Astrocyte of the cerebellum (primary cell): ENCODE measurements around the gene SLC10A3.

ENCODE experiments used
- DNase-seq: peaks from one replicate; pipeline ENCODE4 v3.0.0-alpha.2; 2011; ENCODE audit warnings: low read depth
- H3K4me3 ChIP-seq: 2 replicates; pipeline ENCODE4 v1.5.1; 2011; ENCODE audit warnings: mild to moderate bottlenecking, low read depth, low read length, moderate library complexity
- in situ Hi-C: cut with HindIII; loops from 2 replicates; pipeline ENCODE4 v1.10.0; 2017; ENCODE audit warnings: low sequenced_read_pairs
- TF ChIP-seq, protein P1 (sequence below): IDR thresholded peaks from 2 replicates; pipeline ENCODE4 v1.5.1; 2012; ENCODE audit warnings: low read length, low read depth, moderate library complexity, mild to moderate bottlenecking; ENCODE audit errors: missing control alignments

SLC10A3 gene

GRCh38 chrX:154471839-154472684 lies 18.4 kb downstream of the SLC10A3 start:
- TF ChIP-seq, protein P1, sequence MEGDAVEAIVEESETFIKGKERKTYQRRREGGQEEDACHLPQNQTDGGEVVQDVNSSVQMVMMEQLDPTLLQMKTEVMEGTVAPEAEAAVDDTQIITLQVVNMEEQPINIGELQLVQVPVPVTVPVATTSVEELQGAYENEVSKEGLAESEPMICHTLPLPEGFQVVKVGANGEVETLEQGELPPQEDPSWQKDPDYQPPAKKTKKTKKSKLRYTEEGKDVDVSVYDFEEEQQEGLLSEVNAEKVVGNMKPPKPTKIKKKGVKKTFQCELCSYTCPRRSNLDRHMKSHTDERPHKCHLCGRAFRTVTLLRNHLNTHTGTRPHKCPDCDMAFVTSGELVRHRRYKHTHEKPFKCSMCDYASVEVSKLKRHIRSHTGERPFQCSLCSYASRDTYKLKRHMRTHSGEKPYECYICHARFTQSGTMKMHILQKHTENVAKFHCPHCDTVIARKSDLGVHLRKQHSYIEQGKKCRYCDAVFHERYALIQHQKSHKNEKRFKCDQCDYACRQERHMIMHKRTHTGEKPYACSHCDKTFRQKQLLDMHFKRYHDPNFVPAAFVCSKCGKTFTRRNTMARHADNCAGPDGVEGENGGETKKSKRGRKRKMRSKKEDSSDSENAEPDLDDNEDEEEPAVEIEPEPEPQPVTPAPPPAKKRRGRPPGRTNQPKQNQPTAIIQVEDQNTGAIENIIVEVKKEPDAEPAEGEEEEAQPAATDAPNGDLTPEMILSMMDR = no peak
- H3K4me3 ChIP-seq = no peak overlapping the region
- DNase-seq = no peak
- in situ Hi-C loops = no loop called here

DNA sequence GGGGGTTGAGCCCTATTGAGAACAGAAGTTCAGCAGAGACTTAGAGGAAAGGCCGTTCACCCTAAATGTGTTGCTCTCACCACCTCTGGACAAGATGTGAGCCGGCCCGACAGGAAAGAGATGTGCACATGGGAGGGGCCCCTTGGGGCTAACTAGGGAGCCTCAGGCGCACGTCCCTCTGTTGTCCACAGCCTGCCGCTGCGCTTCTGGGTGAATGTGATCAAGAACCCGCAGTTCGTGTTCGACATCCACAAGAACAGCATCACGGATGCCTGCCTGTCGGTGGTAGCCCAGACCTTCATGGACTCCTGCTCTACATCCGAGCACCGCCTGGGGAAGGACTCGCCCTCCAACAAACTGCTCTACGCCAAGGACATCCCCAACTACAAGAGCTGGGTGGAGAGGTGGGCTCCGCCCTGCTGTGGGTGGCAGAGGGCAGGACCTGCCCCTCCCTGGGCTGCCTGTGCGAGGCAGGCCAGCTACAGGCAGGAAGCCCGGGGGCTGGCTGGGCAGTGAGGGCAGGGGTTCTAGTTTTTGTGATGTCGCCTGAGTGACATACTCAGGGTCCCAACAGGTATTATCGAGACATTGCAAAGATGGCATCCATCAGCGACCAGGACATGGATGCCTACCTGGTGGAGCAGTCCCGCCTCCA lies 19.4 kb downstream of the SLC10A3 start:
- in situ Hi-C loops = no loop called here

DNA sequence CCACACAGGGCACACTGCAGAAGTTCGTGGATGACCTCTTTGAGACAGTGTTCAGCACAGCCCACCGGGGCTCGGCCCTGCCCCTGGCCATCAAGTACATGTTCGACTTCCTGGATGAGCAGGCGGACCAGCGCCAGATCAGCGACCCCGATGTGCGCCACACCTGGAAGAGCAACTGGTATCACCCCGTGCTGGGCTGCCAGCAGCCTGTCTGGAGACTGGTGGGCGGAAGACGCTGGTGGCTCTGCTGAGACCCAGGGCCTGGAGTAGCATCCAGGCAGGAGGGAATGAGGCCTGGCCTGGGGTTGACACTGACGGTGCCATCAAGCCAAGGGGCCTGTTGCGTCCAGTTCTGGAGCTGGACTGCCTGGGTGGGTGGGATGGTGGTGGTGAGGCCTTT lies 20.0 kb downstream of the SLC10A3 start:
- no peak for DNase-seq
- TF ChIP-seq, protein P1 = no peak
- in situ Hi-C loops = no loop called here
- H3K4me3 ChIP-seq = no peak overlapping the region

More for the DNA sequence above, 19.4 kb downstream of the SLC10A3 start:
- DNase-seq = no peak
- H3K4me3 ChIP-seq = no peak overlapping the region
- TF ChIP-seq, protein P1 = no peak

DNA sequence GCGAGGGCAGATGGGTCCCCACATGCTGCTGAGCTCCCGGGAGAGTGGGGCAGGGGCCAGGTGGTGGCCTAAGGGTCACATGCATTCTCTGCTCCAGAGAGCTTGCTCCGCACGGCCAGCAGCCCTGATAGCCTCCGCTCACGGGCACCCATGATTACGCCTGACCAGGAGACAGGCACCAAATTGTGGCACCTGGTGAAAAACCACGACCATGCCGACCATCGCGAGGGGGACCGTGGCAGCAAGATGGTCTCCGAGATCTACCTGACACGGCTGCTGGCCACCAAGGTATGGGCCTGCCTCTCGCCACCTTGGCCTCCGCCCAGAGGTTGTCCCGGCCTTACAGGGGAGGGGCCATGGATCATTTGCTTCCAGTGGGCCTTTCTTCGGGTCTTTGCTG lies 20.5 kb downstream of the SLC10A3 start:
- in situ Hi-C loops = no loop called here
- no peak overlapping the region for H3K4me3 ChIP-seq
- DNase-seq = no peak
- TF ChIP-seq, protein P1 = no peak

DNA sequence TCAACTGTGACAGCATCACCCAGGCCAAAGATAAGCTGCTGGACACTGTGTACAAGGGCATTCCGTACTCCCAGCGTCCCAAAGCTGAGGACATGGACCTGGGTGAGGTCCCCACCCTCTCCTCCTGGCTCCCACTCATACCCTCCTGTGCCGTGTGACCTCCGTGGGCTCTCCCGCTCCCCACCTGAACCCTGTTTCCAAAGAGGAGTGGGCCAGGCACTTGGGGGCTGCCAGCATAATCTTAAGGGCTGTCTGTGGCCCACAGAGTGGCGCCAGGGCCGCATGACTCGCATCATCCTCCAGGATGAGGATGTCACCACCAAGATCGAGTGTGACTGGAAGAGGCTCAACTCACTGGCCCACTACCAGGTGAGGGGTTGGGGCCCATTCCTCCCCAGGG lies 21.3 kb downstream of the SLC10A3 start:
- TF ChIP-seq, protein P1 = no peak
- no peak for DNase-seq
- H3K4me3 ChIP-seq = no peak overlapping the region
- in situ Hi-C loops = no loop called here

DNA sequence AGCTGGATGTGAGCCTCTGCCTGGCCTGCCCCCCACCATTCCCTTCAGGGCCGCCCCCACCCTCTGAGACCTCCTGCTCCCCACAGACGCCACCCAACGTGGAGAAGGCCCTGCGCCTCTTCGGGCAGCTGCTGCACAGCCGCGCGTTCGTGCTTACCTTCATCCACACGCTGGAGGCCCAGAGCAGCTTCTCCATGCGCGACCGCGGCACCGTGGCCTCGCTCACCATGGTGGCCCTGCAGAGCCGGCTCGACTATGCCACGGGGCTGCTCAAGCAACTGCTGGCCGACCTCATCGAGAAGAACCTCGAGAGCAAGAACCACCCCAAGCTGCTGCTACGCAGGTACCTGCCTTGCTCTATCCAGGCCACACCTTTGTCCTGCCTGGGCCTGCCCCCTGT lies 22.2 kb downstream of the SLC10A3 start:
- in situ Hi-C loops = no loop called here
- no peak for DNase-seq
- TF ChIP-seq, protein P1 = no peak
- H3K4me3 ChIP-seq = no peak overlapping the region
